ENCODE measurements around the gene HSPB7.

DNA sequence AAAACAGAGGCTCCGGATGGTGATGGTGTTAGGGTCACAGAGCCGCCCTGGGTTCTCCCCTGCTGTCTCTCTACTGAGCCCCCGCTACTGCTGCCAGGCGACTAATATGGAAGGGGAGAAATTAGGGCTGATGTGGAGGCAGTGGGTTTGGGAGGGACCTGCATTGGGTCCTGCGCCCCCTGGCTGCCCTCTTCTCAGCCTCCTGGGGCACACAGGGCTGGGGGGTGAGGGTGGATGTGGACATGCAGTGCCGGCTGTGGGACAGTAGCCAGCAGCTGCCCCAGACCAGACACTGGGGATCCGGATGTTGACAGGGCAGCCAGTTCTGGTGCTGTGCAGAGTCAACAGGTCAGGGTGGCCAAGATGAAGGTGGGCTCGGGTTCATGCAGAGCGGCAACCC, 24.3 kb upstream of the HSPB7 start:
- TF ChIP-seq, protein P1, sequence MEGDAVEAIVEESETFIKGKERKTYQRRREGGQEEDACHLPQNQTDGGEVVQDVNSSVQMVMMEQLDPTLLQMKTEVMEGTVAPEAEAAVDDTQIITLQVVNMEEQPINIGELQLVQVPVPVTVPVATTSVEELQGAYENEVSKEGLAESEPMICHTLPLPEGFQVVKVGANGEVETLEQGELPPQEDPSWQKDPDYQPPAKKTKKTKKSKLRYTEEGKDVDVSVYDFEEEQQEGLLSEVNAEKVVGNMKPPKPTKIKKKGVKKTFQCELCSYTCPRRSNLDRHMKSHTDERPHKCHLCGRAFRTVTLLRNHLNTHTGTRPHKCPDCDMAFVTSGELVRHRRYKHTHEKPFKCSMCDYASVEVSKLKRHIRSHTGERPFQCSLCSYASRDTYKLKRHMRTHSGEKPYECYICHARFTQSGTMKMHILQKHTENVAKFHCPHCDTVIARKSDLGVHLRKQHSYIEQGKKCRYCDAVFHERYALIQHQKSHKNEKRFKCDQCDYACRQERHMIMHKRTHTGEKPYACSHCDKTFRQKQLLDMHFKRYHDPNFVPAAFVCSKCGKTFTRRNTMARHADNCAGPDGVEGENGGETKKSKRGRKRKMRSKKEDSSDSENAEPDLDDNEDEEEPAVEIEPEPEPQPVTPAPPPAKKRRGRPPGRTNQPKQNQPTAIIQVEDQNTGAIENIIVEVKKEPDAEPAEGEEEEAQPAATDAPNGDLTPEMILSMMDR (IDR thresholded peaks at IDR 0.05): no peak
- TF ChIP-seq POLR2AphosphoS5 (IDR thresholded peaks at IDR 0.05): no peak
- TF ChIP-seq EP300 (IDR thresholded peaks at IDR 0.05): no peak
- TF ChIP-seq POLR2A (IDR thresholded peaks at IDR 0.05): no peak
